ENCODE data around the gene NUDT17.
A peak's percentile ranks its signal among the peaks of the same experiment; 100 is the strongest.

NUDT17 gene

GRCh38 chr1:145885738-145886287, 40.4 kb downstream of the NUDT17 start, which contains the start of gene ANKRD35:
Gene ANKRD35, minus strand, starts transcription at chr1:145885866. Its CDS starts 108 bp downstream, at chr1:145885758.
- Mint-ChIP-seq H3K36me3 (ENCODE audit: insufficient read depth) (peaks cover 4% of the 10 kb centered on the region), H3K27me3 (peaks cover 31% of the 10 kb centered on the region), H3K9me3 (no peaks in the 10 kb centered on the region), H3K4me1 (peaks cover 12% of the 10 kb centered on the region), H3K27ac (ENCODE audit: low read depth) (no peak within 1 kb of the TSS), H3K4me3 (peak within 1 kb of the TSS; percentile 69)
- ATAC-seq (replicated peaks; ENCODE audit: extremely low read depth, poor library complexity, severe bottlenecking): peak; percentile 99
- peak; percentile 79 to 80 for DNase-seq (ENCODE audit: low spot score in 2 of 2)

GRCh38 chr1:145886390-145886789, 41.0 kb downstream of the NUDT17 start:
- DNase-seq (ENCODE audit: low spot score in 2 of 2): no peak
- Mint-ChIP-seq H3K4me1 (peaks cover 12% of the 10 kb centered on the region), H3K9me3 (no peaks in the 10 kb centered on the region), H3K36me3 (ENCODE audit: insufficient read depth) (peaks cover 4% of the 10 kb centered on the region), H3K4me3 (peak overlapping the region; percentile 69), H3K27me3 (peaks cover 31% of the 10 kb centered on the region), H3K27ac (ENCODE audit: low read depth) (no peak overlapping the region)
- ATAC-seq (replicated peaks; ENCODE audit: extremely low read depth, poor library complexity, severe bottlenecking): no peak

GRCh38 chr1:145886816-145887215, 41.4 kb downstream of the NUDT17 start:
- H3K9me3 Mint-ChIP-seq: no peaks in the 10 kb centered on the region
- ATAC-seq (replicated peaks; ENCODE audit: extremely low read depth, poor library complexity, severe bottlenecking): no peak
- H3K36me3 Mint-ChIP-seq (ENCODE audit: insufficient read depth): peaks cover 4% of the 10 kb centered on the region
- H3K27ac Mint-ChIP-seq (ENCODE audit: low read depth): no peak overlapping the region
- peaks cover 31% of the 10 kb centered on the region for H3K27me3 Mint-ChIP-seq
- no peak for DNase-seq (ENCODE audit: low spot score in 2 of 2)
- peaks cover 12% of the 10 kb centered on the region for H3K4me1 Mint-ChIP-seq
- H3K4me3 Mint-ChIP-seq: peak overlapping the region; percentile 69

GRCh38 chr1:145887631-145888030, 42.2 kb downstream of the NUDT17 start:
- Mint-ChIP-seq H3K9me3 (no peaks in the 10 kb centered on the region), H3K27ac (ENCODE audit: low read depth) (no peak overlapping the region), H3K36me3 (ENCODE audit: insufficient read depth) (peaks cover 4% of the 10 kb centered on the region), H3K27me3 (peaks cover 27% of the 10 kb centered on the region), H3K4me3 (no peak overlapping the region), H3K4me1 (peaks cover 12% of the 10 kb centered on the region)
- ATAC-seq (replicated peaks; ENCODE audit: extremely low read depth, poor library complexity, severe bottlenecking) (no peak), DNase-seq (ENCODE audit: low spot score in 2 of 2) (no peak)

GRCh38 chr1:145889722-145890121, 44.3 kb downstream of the NUDT17 start:
- Mint-ChIP-seq H3K27me3 (peaks cover 8% of the 10 kb centered on the region), H3K36me3 (ENCODE audit: insufficient read depth) (peaks cover 4% of the 10 kb centered on the region), H3K4me1 (peaks cover 9% of the 10 kb centered on the region), H3K9me3 (no peaks in the 10 kb centered on the region), H3K4me3 (no peak overlapping the region), H3K27ac (ENCODE audit: low read depth) (no peak overlapping the region)
- DNase-seq (ENCODE audit: low spot score in 2 of 2) (no peak), ATAC-seq (replicated peaks; ENCODE audit: extremely low read depth, poor library complexity, severe bottlenecking) (no peak)

- Mint-ChIP-seq H3K36me3 (ENCODE audit: insufficient read depth) (peaks cover 2% of the 10 kb centered on the region), H3K4me1 (no peaks in the 10 kb centered on the region), H3K27ac (ENCODE audit: low read depth) (no peak overlapping the region), H3K27me3 (no peaks in the 10 kb centered on the region), H3K9me3 (no peaks in the 10 kb centered on the region), H3K4me3 (no peak overlapping the region)
- DNase-seq (ENCODE audit: low spot score in 2 of 2) (no peak), ATAC-seq (replicated peaks; ENCODE audit: extremely low read depth, poor library complexity, severe bottlenecking) (no peak)
These were observed 45.7 kb downstream of the NUDT17 start for GRCh38 chr1:145891143-145891542.

GRCh38 chr1:145891587-145892485, 46.4 kb downstream of the NUDT17 start:
- Mint-ChIP-seq H3K9me3 (no peaks in the 10 kb centered on the region), H3K27ac (ENCODE audit: low read depth) (no peak overlapping the region), H3K27me3 (no peaks in the 10 kb centered on the region), H3K36me3 (ENCODE audit: insufficient read depth) (peaks cover 2% of the 10 kb centered on the region), H3K4me3 (no peak overlapping the region), H3K4me1 (no peaks in the 10 kb centered on the region)
- ATAC-seq (replicated peaks; ENCODE audit: extremely low read depth, poor library complexity, severe bottlenecking): no peak
- peak in 1 of 2 donors; percentile 25 for DNase-seq (ENCODE audit: low spot score in 2 of 2)

- Mint-ChIP-seq H3K4me1 (no peaks in the 10 kb centered on the region), H3K9me3 (no peaks in the 10 kb centered on the region), H3K36me3 (ENCODE audit: insufficient read depth) (peaks cover 2% of the 10 kb centered on the region), H3K27me3 (no peaks in the 10 kb centered on the region), H3K4me3 (no peak overlapping the region), H3K27ac (ENCODE audit: low read depth) (no peak overlapping the region)
- DNase-seq (ENCODE audit: low spot score in 2 of 2): no peak
- no peak for ATAC-seq (replicated peaks; ENCODE audit: extremely low read depth, poor library complexity, severe bottlenecking)
These were observed 47.2 kb downstream of the NUDT17 start for GRCh38 chr1:145892486-145893087.

GRCh38 chr1:145893306-145894055, 48.1 kb downstream of the NUDT17 start:
- DNase-seq (ENCODE audit: low spot score in 2 of 2) (no peak), ATAC-seq (replicated peaks; ENCODE audit: extremely low read depth, poor library complexity, severe bottlenecking) (no peak)
- no peaks in the 10 kb centered on the region for H3K36me3 Mint-ChIP-seq (ENCODE audit: insufficient read depth)
- H3K4me3 Mint-ChIP-seq: no peak overlapping the region
- H3K27me3 Mint-ChIP-seq: no peaks in the 10 kb centered on the region
- no peaks in the 10 kb centered on the region for H3K9me3 Mint-ChIP-seq
- no peaks in the 10 kb centered on the region for H3K4me1 Mint-ChIP-seq
- no peak overlapping the region for H3K27ac Mint-ChIP-seq (ENCODE audit: low read depth)

GRCh38 chr1:145895471-145895870, 50.0 kb downstream of the NUDT17 start:
- no peak overlapping the region for H3K27ac Mint-ChIP-seq (ENCODE audit: low read depth)
- ATAC-seq (replicated peaks; ENCODE audit: extremely low read depth, poor library complexity, severe bottlenecking): no peak
- no peaks in the 10 kb centered on the region for H3K9me3 Mint-ChIP-seq
- H3K36me3 Mint-ChIP-seq (ENCODE audit: insufficient read depth): peaks cover 2% of the 10 kb centered on the region
- H3K4me3 Mint-ChIP-seq: no peak overlapping the region
- no peak for DNase-seq (ENCODE audit: low spot score in 2 of 2)
- H3K4me1 Mint-ChIP-seq: no peaks in the 10 kb centered on the region
- H3K27me3 Mint-ChIP-seq: no peaks in the 10 kb centered on the region

- DNase-seq (ENCODE audit: low spot score in 2 of 2): no peak
- Mint-ChIP-seq H3K4me3 (no peak overlapping the region), H3K36me3 (ENCODE audit: insufficient read depth) (peaks cover 2% of the 10 kb centered on the region), H3K4me1 (no peaks in the 10 kb centered on the region), H3K27me3 (no peaks in the 10 kb centered on the region), H3K27ac (ENCODE audit: low read depth) (no peak overlapping the region), H3K9me3 (no peaks in the 10 kb centered on the region)
- ATAC-seq (replicated peaks; ENCODE audit: extremely low read depth, poor library complexity, severe bottlenecking): no peak
These were observed 52.5 kb downstream of the NUDT17 start for GRCh38 chr1:145897969-145898368.

All from central memory CD8-positive, alpha-beta T cell (primary cell).